ENCODE results near the gene CACNA2D3.
"Not testable (repeated sequence)": the region's sequence is repeated elsewhere in the genome, so short reads cannot be mapped to it uniquely, and the experiment has no call there.

The CACNA2D3 gene

DNA sequence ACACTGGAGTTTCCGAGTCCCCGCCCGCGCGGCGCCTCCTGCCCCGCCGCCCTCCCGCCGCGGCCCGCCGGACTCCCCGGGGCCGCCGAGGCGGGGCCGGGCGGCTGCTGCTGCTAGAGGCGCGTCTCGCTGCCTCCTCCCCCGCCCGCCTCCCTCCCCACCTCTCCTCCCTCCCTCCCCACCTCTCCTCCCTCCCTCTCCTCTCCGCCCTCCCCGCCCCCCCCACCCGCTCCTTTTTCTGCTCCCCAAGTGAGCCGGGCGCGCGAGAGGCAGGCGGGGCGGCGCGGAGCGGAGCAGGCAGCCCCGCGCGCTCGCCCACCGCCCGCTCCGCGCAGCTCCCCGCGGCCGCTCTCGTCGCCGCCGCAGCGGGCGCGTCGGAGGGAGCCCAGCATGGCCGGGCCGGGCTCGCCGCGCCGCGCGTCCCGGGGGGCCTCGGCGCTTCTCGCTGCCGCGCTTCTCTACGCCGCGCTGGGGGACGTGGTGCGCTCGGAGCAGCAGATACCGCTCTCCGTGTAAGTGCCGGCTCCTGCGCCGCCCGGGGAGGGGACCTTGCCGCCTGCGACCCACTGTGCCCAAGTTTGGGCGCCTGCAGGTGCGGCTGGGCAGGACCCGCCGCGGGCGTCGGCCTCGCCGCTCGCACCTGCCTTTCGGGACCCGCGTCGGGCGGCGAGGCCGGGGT lies at the start of gene CACNA2D3:
TSS of gene CACNA2D3 (plus strand) at position 229 of the 679 bp plus-strand sequence.
- DNase-seq (ENCODE audit: low read depth in 2 of 2) = no peak

DNA sequence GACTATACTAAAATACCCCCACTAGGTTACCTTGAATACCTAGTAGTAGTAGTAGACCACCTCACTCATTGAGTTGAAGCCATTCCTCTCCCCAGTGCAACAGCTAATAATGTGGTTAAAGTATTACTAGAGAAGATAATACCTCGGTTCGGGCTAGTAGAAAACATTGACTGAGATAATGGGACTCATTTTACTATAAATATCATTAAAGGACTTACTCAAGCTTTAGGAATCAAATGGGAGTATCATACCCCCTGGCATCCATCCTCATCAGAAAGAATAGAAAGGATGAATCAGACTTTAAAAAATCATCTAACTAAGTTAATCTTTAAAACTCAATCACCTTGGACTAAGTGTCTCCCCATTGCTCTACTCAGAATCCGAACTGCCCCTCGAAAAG lies 49.0 kb upstream of the CACNA2D3 start:
- DNase-seq (ENCODE audit: low read depth in 2 of 2) = no peak

- no peak for DNase-seq (ENCODE audit: low read depth in 2 of 2)
These were observed 43.0 kb upstream of the CACNA2D3 start for GRCh38 chr3:54079314-54079713.

GRCh38 chr3:54079730-54080325 lies 42.5 kb upstream of the CACNA2D3 start:
- DNase-seq (ENCODE audit: low read depth in 2 of 2) = no peak

- DNase-seq (ENCODE audit: low read depth in 2 of 2) = no peak
These were observed 38.4 kb upstream of the CACNA2D3 start for GRCh38 chr3:54083921-54084320.

- DNase-seq (ENCODE audit: low read depth in 2 of 2) = no peak
These were observed 36.4 kb upstream of the CACNA2D3 start for GRCh38 chr3:54085936-54086335.

GRCh38 chr3:54086652-54087405 lies 35.5 kb upstream of the CACNA2D3 start:
- DNase-seq (ENCODE audit: low read depth in 2 of 2) = no peak

- DNase-seq (ENCODE audit: low read depth in 2 of 2) = no peak
These were observed 34.6 kb upstream of the CACNA2D3 start for GRCh38 chr3:54087581-54088410.

DNA sequence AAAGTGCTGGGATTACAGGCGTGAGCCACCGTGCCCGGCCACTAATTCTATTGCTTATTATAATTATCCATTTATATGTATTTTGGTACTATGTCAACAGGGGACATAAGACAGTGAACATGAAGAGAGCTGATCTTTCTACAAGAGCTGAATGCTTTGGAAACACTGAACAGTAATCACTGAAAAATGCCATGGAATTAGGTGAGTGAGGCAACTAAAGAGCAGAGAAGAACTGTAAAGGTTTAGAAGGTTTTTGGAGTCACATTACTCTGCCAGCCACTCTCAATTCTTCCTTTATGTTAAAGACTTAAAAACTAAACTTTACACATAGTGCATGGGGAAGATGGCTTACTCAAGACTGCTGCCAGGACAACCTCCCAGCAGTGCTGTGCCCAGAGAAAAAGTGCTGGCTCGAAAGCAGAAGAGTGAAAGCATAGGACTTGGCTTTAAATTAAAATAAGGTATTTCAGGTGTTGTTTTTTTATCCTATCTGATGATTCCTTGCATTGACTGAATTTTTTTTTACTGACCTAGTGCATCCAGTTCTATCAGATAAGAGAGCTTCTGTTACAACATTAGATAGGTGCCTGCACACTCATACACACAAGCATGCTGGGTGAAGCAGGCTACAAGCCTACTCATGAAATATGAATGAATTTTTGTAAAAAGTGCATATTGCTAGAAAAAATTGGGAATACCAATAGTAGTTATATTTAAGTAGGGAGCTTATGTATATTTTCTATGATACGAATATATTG lies 28.7 kb upstream of the CACNA2D3 start:
- no peak for DNase-seq (ENCODE audit: low read depth in 2 of 2)

GRCh38 chr3:54094926-54095325 lies 27.4 kb upstream of the CACNA2D3 start:
- DNase-seq (ENCODE audit: low read depth in 2 of 2) = no peak

- no peak for DNase-seq (ENCODE audit: low read depth in 2 of 2)
These were observed 23.0 kb upstream of the CACNA2D3 start for GRCh38 chr3:54099381-54099780.

GRCh38 chr3:54104084-54104483 lies 18.3 kb upstream of the CACNA2D3 start:
- DNase-seq (ENCODE audit: low read depth in 2 of 2) = no peak

- DNase-seq (ENCODE audit: low read depth in 2 of 2) = not testable (repeated sequence)
These were observed 6.2 kb upstream of the CACNA2D3 start for GRCh38 chr3:54116129-54116528.

- no peak for DNase-seq (ENCODE audit: low read depth in 2 of 2)
These were observed 1.5 kb upstream of the CACNA2D3 start for GRCh38 chr3:54120657-54121413.

DNA sequence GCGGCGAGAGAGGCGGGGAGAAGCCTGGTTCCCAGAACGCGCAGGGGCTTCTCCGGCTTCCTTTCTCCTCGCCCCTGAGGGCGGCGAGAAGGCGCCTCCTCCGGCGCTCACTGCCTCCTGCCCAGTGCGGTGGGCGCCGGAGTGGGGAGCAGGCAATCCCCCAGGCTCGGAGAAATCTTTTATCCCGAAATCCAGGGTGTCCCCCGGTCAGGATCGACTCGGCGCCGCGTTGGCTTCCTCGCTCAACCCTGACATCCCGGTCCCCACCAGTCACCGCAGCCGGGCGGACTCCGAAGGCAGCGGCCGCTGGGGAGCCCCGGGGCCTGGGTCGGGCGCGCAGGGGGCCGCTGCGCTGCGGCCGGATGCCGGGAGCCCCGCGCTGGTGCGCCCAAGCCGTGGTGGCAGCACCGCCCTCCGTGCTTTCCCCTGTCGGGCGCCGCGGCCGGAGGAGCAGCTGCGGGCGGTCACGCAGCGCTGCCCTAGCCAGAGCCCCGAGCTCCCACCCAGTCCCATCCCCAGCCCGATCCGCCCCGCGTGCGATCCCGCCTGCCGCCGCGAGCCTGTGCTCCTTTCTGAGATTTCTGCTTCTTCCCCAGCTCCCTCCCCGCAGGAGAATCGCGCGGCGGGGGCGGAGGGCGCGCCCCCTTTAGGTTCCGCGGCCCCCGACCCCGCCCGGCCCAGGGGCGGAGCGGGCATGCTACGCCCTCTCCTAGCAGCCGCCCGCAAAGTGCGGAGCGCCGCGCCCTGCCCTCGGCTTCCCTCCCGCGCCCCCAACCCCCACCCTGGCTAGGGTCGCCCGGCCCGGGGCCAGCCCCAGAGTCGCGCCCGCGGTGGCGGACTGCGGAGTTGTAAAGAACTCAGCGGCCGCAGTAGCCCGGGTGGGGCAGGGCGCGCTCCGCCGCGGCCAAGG lies 683 bp upstream of the CACNA2D3 start:
- no peak for DNase-seq (ENCODE audit: low read depth in 2 of 2)

DNA sequence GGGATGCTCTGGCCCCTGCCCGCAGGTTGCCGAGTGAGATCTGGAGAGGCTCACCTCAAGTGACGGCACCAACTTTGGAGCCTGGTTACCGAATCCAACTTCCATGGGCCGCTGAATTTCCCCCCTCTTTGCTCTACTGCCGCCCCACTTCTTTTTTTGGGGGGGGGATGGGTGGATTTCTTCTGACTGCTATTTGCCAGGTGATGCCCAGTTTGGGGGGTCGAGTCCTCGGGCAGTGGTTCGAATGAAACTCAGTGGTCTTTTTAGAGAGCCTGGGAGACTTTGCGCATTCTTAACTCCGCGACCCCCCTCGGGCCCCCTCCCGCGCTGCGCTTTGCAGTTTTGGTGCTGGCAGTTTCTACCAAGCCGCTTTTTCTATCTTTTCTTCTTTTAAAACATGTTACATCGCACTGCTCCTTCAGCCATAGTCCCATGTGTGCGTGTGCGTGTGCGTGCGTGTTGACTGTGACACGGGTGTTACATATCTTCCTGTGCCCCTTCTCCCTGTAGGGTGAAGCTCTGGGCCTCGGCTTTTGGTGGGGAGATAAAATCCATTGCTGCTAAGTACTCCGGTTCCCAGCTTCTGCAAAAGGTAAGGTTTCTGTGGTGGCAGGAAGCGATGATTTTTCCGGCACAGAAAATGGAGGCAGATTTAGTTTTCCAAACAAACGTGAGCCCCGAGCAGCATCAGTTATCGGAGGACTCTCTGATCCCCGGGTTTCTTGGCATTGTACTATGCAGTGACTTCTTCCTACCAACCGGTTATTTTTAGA lies 837 bp downstream of the CACNA2D3 start:
- no peak for DNase-seq (ENCODE audit: low read depth in 2 of 2)

GRCh38 chr3:54123776-54124196 lies 1.4 kb downstream of the CACNA2D3 start:
- DNase-seq (ENCODE audit: low read depth in 2 of 2) = no peak

DNA sequence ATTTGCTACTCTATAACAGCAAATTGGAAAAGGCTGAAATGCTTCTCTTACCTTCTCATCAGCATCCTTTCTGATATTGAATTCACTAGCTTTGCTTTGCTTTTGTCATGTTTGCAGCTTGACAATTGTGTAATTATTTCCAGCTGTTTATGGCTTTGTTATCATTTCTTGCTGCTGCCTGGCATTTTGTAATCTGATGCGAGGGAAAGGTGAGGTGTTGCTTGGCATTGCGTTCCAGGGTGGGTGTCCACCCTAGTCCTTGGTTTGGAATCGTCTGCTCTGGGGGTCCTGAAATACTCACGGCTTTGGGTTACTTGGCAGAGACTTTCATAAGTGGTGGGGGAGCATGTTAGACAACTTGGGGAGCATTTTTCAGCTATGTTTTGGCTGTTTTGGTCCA lies 2.9 kb downstream of the CACNA2D3 start:
- DNase-seq (ENCODE audit: low read depth in 2 of 2) = no peak

GRCh38 chr3:54126551-54126950 lies 4.2 kb downstream of the CACNA2D3 start:
- no peak for DNase-seq (ENCODE audit: low read depth in 2 of 2)

All from stimulated activated CD8-positive, alpha-beta memory T cell treated with anti-CD3 and anti-CD28 coated beads, Interleukin-7, amount 100 ng/mL, for 4 hours (primary cell).